Measurements from ENCODE around the gene TFRC.
"Not testable (repeated sequence)": the region's sequence is repeated elsewhere in the genome, so short reads cannot be mapped to it uniquely, and the experiment has no call there.

TFRC gene

DNA sequence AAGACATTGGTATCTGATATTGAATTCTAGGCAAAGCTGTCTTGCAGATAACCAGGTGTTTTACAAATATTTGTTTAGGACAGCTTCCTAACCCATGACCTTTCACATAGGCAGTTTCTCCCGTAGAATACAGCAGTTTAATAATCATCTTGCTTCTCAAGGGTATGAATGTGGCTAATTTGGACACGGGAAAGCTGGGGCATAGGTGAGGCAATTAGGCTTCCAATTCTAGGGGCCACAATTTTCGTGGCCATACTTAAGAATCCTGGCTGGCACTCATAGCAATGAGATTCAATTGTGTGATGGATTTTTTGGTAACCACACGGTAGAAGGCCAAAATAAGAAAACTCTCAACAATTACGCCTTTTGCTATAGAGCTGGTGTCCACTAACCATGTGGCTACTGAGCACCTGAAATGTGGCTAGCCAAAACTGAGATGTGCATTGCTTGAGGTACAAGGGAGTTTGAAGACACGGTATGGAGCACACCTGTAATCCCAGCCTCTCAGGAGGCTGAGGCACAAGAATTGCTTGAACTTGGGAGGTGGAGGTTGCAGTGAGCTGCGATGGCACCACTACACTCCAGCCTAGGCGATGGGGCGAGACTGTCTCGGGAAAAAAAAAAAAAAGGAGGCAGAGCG, 34.4 kb downstream of the TFRC start:
- no peak for FAIRE-seq

DNA sequence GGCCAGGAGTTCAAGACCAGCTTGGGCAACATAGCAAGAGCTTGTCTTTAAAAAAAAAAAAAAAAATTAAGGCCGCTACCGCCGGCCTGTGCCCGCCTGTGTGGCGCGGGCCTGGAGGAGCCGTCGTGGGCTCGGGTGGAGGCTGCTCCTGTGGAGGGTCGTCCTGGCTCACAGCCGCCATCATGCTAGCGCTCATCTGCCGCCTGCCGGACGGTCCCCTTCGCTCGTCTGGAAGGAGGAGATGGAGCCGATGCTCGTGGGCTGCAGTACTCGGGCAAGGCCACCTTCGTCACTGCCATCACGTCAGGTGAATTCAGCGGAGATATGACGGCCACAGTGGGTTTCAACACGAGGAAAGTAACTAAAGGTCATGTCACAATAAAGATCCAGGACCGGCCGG, 37.4 kb downstream of the TFRC start:
- no peak for FAIRE-seq

GRCh38 chr3:196042673-196043072, 39.2 kb downstream of the TFRC start:
- FAIRE-seq: no peak

- FAIRE-seq: no peak
These were observed 42.5 kb downstream of the TFRC start for GRCh38 chr3:196039359-196039758.

DNA sequence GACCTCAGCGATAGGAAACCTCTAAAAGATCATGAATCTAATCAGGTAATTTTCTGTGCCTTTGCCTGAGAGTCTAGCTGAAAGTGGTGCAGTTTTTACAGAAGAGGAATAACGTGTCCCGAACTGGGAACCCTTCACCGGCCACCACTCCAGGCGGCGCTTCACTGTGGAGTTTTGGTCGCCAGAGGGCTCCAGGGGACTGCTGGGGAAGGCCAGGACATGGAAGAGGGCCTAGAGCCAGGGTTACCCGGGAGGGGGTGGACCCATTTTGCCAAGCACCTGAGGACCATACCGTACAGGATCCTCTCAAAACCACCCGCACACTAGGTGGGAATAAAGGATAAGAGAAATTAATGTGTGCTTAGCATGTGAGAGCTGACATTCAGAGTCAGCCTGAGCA, 55.8 kb downstream of the TFRC start:
- FAIRE-seq: not testable (repeated sequence)

GRCh38 chr3:196024968-196025367, 56.9 kb downstream of the TFRC start:
- FAIRE-seq: no peak

DNA sequence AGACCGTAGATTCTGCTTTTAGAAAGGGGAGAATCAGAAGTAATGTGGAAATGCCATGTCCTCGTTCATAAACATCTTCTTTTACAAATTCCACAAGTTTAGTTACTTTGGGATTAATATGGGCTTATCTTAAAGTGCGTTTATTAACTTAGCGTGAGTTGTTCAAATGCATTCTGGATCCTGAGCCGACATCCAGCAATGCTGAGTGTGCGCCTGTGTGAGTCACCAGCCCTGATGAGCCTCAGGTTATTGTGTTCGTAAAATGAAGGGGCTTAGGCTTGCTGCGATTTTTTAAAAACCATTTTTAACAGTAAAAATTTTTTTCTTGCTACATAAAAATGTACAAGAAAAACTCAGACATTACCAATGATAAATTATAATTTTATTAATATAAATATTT, 57.9 kb downstream of the TFRC start:
- no peak for FAIRE-seq

GRCh38 chr3:196022499-196022878, 59.4 kb downstream of the TFRC start:
- not testable (repeated sequence) for FAIRE-seq

- no peak for FAIRE-seq
These were observed 61.5 kb downstream of the TFRC start for GRCh38 chr3:196020373-196020772.

DNA sequence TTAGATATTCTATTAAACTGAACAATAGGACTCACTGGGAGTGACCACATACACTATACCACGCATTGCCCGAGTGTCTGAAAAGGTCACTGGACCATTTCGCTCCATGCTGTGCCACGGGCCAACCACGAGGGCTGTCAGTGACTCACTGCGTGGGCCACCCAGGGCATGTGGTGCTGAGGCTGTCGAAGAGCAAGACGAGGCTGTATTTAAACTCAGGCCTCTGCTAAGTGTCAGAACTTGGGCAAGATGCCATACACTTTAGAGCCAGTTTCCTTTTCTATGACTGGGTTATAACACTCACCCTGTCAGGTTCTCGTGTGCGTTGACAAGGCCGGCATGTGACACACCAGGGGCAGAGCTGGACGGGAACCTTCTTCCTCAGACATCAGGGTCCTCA, 62.3 kb downstream of the TFRC start:
- FAIRE-seq: not testable (repeated sequence)

DNA sequence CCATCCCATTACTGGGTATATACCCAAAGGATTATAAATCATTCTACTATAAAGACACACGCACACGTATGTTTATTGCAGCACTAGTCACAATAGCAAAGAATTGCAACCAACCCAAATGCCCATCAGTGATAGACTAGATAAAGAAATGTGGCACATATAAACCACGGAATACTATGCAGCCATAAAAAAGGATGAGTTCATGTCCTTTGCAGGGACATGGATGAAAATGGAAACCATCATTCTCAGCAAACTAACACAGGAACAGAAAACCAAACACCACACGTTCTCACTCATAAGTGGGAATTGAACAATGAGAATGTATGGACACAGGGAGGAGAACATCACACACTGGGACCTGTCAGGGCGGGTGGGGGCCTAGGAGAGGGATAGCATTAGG, 63.7 kb downstream of the TFRC start:
- FAIRE-seq: not testable (repeated sequence)

GRCh38 chr3:196016485-196016884, 65.4 kb downstream of the TFRC start:
- no peak for FAIRE-seq

GRCh38 chr3:196016059-196016458, 65.8 kb downstream of the TFRC start:
- FAIRE-seq: no peak

DNA sequence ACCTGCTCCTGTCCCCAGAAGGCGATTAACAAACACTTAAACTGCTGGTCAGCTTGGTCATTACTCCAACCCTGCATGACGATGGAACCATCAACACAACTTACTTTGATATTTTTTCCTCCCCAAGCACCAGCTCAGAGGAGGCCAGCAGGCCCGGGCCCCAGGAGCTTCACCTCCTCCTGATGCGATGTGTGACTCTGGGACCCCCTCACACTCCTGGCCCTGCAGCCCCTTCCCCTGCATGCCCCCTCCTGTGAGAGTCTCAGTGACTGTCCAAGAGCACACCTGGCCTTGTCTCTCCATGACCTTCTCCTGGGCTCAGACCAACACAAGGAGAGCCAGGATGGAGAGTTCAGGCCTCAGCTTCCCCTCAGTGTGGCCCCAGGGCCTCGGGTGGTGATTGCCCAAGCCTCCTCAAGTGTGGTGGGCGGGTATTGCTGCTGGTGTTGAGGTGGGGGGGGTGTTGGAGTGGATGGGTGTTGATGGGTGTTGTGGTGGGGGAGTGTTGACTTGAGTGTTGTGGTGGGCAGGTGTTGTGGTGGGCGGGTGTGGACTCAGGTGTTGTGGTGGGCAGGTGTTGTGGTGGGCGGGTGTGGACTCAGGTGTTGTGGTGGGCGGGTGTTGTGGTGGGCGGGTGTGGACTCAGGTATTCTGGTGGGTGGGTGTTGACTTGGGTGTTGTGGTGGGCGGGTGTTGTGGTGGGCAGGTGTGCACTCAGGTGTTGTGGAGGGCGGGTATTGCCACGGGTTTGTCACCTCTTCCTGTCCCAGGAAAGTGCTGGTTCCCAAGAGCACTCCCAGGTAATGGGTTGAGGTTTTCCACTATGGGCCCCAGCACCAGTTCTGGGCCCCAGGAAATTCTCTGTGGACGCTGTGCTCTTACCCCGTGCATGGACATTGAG, 68.1 kb downstream of the TFRC start:
- FAIRE-seq: no peak

GRCh38 chr3:196012941-196013476, 68.9 kb downstream of the TFRC start:
- no peak for FAIRE-seq

DNA sequence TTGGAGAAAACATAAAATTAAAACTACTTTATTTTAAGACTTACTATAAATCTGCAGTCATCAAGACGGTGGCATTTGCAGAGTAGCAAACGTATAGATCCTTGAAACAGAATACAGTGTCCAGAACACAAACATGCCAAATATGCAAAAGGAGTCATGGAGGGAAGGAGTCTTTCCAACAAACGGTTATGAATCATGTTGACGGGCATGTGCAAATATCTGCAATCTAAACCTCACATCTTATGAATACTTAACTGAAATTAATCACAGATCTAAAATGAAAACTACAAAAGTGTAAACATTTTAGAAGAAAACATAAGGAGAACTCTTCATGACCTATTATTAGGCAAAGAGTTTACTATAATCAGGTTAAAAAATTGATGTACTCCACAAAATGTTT, 69.4 kb downstream of the TFRC start:
- no peak for FAIRE-seq

GRCh38 chr3:196009456-196009855, 72.4 kb downstream of the TFRC start:
- no peak for FAIRE-seq

- no peak for FAIRE-seq
These were observed 73.0 kb downstream of the TFRC start for GRCh38 chr3:196008929-196009328.

DNA sequence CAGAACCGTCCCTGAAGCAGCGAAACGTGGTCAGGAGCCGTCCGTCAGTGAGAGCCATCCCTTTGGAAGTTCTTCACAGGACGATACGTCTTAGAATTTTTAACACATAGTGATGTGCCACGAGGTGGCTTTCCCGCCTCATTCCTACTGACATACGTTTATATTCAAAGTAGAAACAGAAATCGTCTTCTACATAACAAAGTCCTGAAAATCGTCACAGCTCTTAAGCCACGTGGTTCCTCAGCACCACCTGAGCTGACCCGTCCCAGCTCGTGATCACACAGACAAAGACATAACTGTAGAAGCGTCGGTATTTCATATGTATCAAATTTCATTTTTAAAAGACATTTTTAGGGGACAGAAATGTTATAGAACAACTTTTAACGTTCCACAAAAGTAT, 73.5 kb downstream of the TFRC start:
- no peak for FAIRE-seq

- no peak for FAIRE-seq
These were observed 74.0 kb downstream of the TFRC start for GRCh38 chr3:196007744-196008335.

- not testable (repeated sequence) for FAIRE-seq
These were observed 76.6 kb downstream of the TFRC start for GRCh38 chr3:196005338-196005737.

DNA sequence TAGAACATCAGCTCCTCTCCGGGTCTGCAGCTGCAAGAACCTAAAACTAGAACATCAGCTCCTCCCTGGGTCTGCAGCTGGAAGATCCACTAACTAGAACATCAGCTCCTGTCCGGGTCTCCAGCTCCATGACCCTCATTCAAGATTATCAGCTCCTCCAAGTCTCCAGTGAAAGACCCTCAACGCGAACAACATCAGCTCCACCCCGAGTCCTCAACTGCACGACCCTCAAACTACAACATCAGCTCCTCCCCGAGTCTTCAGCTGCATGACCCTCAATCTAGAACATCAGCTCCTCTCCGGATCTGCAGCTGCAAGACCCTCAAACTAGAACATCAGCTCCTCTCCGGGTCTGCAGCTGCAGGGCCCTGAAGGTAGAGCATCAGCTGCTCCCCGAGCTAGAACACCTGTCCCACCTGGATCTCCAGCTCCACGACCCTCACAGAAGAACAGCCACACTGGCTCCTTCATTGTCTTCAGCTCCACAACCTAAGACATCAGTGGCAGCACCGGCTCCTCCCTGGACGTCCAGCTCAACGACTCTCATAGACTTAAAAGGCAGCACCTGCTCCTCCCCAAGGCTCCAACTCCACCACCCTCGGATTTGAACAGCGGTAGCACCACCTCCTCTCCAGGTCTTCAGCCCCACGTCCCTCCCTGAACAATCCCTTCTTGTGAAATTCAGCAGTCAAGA, 77.4 kb downstream of the TFRC start:
- FAIRE-seq: not testable (repeated sequence)

- no peak for FAIRE-seq
These were observed 78.3 kb downstream of the TFRC start for GRCh38 chr3:196003611-196004010.

All from islet of Langerhans (tissue), 1 donor.